AG08396 (cell line): ENCODE measurements around the gene NR2E3.
"Not testable (repeated sequence)": the region's sequence is repeated elsewhere in the genome, so short reads cannot be mapped to it uniquely, and the experiment has no call there.

Experiments used
- DNase-seq: peaks from one replicate; pipeline ENCODE4 v3.0.0; 2012; ENCODE audit warnings: low spot score, mixed read lengths

Gene NR2E3

DNA sequence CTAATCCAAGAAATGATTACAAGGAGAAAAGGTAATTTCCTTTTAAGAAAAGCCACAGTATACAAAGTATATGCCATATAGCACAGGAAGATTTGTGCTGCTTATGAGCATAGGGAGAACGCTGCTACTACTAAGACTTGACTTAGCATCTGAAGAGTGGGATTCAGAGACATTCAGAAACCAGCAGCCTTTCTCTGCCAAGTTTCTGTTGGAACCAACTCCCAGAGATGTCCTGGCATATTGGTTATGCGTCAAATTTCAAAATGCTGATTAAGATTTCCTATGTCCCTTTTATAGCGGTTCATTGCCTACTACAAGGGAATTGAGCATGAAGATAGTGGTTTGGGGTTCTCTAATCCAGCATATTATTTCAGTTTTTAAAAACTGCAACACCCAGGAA lies 4.9 kb downstream of the NR2E3 start:
- no peak for DNase-seq

DNA sequence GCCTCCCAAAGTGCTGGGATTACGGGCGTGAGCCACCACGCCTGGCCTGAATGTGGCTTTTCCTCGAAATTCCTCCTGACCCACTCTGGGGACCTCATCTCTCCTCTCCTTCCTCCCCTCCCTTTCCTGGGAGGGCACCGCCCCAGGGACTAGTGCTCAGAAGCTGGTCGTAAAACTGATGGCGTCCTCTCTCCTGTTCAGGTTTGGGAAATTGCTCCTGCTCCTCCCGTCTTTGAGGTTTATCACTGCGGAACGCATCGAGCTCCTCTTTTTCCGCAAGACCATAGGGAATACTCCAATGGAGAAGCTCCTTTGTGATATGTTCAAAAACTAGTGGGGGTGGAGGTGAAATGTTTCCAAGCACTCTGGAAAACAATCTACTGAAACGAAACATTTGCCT lies 7.0 kb downstream of the NR2E3 start:
- DNase-seq = no peak

DNA sequence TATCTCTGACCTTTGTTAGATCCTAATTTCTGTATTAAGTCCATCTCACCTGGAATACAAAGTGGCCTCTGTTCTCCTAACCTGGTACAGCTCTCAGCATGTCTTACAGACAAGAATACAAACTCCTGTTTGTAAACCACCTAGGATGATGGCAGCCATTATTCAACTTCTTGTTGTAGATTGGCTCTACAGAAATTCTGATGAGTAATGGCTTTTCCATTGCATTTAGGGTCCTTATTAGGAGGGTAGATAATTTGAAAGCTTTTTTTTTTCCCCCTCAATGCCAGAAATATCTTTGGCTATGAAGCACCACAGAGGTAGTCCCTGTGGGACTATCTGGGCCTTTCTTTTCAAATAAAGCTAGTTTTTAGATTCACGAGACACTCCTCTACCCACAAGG lies 9.8 kb downstream of the NR2E3 start:
- no peak for DNase-seq

DNA sequence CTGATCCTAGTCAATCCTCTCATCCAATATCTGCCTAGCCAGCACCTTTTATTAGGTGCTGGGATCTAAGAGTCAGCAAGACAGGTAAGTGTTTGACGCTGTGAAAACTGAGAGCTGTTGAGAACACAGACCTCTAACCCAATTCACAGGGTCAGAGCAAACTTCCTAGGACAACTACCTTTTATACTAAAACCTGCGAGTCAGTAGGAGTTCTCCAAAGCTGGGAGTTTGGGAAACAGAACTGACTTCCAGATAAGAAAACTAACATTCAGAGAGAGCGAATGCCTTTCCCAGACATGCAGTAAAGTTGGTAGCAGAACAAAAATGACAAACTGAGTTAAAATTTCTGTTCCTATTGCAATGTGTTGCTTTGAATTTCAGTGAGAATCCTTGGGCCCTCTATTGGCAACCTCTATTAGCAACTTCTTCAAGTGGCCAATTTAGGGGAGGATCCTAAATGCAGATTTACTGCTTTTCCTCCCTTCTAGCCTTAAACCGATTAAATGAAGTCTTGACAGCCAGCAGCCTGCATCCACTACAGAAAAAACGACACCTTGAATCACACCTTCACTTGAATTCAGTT lies 11.3 kb downstream of the NR2E3 start:
- no peak for DNase-seq

DNA sequence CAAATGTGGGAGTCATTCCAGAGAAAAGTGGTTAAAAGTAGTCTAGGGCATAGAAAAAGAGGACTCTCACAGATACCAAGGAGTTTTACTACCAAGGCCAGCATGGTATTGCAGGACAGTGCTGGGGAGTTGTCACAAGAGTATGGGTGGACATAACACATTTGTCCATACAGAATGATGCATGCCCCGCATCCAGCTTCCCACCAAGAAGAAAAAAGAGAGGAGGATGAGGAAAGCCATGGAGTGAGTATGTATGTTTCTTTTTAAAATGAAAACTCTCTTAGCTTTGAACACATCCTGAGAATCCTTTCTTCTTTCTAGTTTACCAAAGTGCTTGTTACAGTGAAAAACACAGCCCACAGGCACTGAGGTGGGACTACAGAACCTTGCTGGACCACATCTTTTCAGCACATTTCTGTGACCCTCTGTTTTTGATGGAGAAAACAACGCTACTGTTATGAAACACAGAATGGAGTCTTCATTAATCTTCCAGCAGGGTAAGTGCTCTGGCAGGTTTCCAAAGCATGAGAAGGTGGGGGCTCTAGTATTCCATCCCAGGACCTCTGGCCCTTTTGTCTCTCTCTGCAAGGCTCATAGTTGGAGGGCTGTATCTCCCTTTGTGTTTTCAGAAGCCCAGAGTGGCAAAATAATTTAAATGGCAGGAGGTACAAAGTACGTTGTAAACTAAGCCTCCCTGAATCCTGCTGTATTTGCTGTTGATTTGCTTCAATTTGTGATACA lies 12.7 kb downstream of the NR2E3 start:
- DNase-seq = no peak

DNA sequence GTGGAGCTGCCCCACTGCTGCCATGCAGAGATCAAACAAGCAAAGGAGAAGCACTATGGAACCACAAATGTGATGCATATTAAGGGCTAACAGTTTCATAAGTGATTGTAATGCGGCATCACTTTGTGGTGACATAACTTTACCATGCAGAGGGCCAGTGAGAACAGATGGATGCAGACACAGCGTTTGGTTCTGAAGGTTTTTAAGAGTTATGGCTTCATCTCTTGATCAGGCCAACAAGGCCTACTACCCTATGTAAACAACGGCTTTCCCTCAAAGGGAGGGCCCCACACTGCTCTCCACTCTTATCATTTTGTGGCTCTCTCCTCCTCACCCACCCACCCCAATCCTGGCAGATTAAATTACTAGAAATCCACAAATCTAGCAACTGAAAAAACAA lies 13.4 kb downstream of the NR2E3 start:
- DNase-seq = no peak

DNA sequence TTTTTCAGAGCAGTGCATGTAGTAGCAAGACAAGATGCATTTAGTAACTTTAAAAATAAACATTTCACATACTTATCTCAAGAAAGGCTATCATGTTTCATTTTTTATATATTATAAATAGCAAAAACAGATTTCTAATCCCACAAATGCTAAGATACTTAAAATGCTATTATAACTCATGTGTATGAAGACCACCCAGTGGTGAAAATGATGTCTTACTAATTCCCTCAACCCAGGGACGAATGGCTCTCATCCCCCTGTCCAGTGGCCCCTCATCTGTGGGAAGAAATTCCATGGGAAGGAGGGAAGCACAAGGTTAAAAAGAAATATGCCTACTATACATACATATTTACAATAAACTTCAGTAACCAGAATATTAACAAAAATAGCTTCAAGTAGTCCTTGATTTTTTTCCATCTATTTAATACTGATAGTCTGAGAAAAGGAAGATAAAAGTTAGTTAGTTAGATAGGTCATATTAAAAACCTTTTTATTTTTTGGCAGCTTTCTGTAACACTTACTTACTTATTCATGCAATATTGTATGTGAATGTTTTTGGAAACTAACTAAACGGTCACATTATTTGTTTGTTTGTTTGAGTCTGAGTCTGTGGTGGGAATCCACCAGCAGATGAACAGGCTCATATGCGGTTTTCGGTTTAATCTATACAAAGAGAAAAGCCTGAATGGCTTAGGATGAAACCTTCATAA lies 14.8 kb downstream of the NR2E3 start:
- DNase-seq = no peak

DNA sequence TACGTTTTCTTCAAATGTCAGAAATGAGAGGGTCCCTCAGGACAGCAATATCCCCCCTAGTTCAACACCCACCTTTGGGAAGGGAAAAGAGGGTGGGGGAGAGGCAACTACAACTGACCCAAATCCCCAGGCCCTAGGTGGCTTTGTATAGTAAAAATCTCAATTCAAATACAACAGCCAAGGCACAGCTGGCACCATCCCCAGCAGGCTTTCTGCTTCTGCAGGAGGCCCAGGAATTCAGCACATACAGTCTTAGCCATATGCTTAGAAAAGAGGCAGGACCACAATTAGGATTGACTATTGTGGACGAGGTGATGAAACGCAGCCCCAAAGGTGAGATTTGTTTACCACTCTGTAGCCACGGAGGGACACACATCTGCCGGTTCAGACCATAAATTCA lies 15.8 kb downstream of the NR2E3 start:
- DNase-seq = no peak

DNA sequence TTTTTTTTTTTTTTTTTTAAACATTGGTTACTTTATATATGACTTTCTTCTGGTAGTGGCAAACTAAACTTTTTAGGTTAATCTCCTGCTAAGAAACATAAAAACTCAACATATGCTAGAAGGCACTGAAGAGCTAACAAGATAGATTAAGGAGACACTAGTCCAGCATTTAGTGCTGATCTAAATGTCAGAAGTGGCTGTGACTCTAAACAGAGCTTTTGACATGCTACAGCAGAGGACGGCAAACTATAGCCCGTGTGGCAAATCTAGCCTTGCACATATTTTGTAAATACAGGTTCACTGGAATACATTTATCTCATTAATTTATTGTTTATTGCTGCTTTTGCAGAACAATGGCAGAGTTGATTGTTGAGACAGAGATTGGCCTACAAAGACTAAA lies 20.6 kb downstream of the NR2E3 start:
- no peak for DNase-seq

DNA sequence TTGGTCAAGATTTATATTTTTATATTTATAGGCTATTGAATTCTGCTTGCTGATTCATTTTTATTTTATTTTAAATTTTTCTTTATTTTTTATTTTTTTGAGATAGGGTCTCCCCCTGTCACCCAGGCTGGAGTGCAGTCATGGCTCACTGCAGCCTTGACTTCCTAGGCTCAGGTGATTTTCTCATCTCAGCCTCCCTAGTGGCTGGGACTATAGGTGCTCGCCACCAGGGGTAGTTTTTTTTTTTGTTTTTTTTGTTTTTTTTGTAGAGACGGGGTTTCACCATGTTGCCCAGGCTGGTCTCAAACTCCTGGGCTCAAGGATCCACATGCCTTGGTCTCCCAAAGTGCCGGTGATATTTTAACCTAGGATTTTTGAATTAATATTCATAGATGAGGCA lies 31.2 kb downstream of the NR2E3 start:
- DNase-seq = no peak

DNA sequence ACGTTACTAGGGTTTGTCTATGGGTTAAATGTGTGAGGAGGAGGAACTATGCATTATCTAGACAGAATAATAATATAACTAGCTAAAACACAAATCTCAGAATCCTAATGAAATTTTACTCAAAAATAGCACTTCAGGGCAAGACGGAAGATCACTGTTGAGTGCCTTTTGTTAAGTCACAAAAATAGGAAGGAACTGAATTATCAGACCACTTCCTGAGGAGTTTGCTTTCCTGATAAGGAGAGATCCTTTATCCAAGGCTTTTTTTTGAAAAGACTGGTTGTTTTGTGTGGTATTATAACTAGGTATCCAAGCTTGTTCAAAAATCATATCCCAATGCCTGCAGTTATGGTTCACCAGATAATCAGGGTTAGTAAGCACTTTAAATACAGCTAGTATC lies 34.6 kb downstream of the NR2E3 start:
- no peak for DNase-seq

DNA sequence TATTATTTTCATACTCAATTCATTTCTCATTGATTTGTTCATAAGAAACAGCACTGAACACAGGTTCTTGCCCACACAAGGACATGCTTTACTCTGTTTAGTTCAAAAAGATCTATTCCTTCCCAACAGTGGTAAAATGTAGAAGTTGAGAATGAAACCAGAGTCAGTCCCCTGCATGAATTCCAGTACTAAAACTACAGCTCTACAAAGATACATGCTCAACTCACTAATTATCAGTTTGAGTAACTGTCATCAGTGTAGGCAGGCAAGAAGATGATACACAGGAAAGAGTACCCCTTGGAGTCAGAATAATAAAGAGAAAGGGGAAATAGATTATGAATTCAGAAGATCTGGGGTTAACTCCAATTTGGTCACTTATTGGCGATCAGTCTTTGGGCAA lies 43.2 kb downstream of the NR2E3 start:
- no peak for DNase-seq

DNA sequence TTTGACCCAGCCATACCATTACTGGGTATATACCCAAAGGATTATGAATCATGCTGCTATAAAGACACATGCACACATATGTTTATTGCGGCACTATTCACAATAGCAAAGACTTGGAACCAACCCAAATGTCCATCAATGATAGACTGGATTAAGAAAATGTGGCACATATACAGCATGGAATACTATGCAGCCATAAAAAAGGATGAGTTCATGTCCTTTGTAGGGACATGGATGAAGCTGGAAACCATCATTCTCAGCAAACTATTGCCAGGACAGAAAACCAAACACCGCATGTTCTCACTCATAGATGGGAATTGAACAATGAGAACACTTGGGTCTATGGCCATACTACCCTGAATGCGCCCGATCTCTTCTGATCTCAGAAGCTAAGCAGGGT lies 47.9 kb downstream of the NR2E3 start:
- not testable (repeated sequence) for DNase-seq
